ENCODE results near the gene BRS3.
"Not testable (repeated sequence)": the region's sequence is repeated elsewhere in the genome, so short reads cannot be mapped to it uniquely, and the experiment has no call there.

The BRS3 gene

DNA sequence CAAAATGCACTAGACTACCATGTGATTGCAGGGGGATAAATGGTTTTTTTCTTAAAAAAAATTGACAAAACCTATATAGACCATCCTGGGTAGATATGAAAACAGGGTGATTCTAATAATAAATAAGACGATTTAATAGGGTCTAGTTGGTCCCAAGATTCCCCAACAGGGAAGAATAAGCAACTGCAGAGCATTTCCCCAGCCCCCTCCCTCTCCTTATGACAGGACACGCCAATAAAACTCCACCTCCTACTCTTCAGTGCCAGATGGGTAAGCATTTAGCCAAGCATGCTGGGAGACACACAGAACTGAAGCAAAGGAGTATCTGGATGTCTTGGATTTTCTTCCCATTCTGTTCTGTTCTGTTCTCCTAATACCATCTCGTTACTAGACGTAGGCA, at the start of gene BRS3:
Gene BRS3, plus strand, starts transcription at position 301 of the 400 bp plus-strand sequence. CDS start 168 bp downstream, outside the sequence.
- Histone ChIP-seq H3K27me3 (ENCODE audit: control insufficient read depth, insufficient read depth, low read length) (no peaks in the 10 kb centered on the region), H3K4me1 (ENCODE audit: control insufficient read depth, low read depth, low read length) (no peaks in the 10 kb centered on the region), H3K9me3 (ENCODE audit: control insufficient read depth, low read depth, low read length) (peaks cover 6% of the 10 kb centered on the region), H3K27ac (ENCODE audit: low read length) (no peak within 1 kb of the TSS), H3K9ac (ENCODE audit: low read length) (no peak within 1 kb of the TSS), H3K36me3 (ENCODE audit: control insufficient read depth, low read depth, low read length) (no peaks in the 10 kb centered on the region), H3K4me3 (ENCODE audit: low read length) (no peak within 1 kb of the TSS)

DNA sequence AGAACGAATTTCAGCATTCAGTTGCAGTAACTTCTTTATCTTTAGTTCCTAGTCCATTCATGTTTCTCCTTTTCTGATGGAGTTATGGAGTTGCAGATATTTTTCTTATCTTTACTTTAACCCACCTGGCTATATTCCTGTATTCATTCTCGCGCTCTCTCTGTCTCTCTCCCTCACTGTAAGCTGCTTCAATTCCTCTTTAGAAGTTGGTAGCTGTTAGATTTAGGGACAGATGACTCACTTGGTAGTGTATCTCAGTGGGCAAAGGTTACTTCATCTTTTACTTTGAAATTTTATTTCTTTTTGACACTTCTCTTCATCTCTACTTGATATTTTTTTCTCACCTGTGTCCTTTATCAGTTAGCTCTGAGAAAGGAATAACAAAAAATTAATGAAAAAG, 49.6 kb upstream of the BRS3 start:
- peaks cover 17% of the 10 kb centered on the region for H3K9me3 ChIP-seq (ENCODE audit: control insufficient read depth, low read depth, low read length)
- no peak overlapping the region for H3K27ac ChIP-seq (ENCODE audit: low read length)
- no peaks in the 10 kb centered on the region for H3K4me1 ChIP-seq (ENCODE audit: control insufficient read depth, low read depth, low read length)
- H3K9ac ChIP-seq (ENCODE audit: low read length): no peak overlapping the region
- H3K36me3 ChIP-seq (ENCODE audit: control insufficient read depth, low read depth, low read length): no peaks in the 10 kb centered on the region
- no peaks in the 10 kb centered on the region for H3K27me3 ChIP-seq (ENCODE audit: control insufficient read depth, insufficient read depth, low read length)
- no peak overlapping the region for H3K4me3 ChIP-seq (ENCODE audit: low read length)

DNA sequence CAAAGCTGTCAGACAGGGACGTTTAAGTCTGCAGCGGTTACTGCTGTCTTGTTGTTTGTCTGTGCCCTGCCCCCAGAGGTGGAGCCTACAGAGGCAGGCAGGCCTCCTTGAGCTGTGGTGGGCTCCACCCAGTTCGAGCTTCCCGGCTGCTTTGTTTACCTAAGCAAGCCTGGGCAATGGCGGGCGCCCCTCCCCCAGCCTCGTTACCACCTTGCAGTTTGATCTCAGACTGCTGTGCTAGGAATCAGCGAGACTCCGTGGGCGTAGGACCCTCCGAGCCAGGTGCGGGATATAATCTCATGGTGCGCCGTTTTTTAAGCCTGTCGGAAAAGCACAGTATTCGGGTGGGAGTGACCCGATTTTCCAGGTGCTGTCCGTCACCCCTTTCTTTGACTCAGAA, 42.1 kb upstream of the BRS3 start:
- not testable (repeated sequence) for H3K27me3 ChIP-seq (ENCODE audit: control insufficient read depth, insufficient read depth, low read length); H3K27ac ChIP-seq (ENCODE audit: low read length); H3K4me1 ChIP-seq (ENCODE audit: control insufficient read depth, low read depth, low read length); H3K36me3 ChIP-seq (ENCODE audit: control insufficient read depth, low read depth, low read length); H3K4me3 ChIP-seq (ENCODE audit: low read length); H3K9ac ChIP-seq (ENCODE audit: low read length)
- peaks cover 15% of the 10 kb centered on the region for H3K9me3 ChIP-seq (ENCODE audit: control insufficient read depth, low read depth, low read length)

DNA sequence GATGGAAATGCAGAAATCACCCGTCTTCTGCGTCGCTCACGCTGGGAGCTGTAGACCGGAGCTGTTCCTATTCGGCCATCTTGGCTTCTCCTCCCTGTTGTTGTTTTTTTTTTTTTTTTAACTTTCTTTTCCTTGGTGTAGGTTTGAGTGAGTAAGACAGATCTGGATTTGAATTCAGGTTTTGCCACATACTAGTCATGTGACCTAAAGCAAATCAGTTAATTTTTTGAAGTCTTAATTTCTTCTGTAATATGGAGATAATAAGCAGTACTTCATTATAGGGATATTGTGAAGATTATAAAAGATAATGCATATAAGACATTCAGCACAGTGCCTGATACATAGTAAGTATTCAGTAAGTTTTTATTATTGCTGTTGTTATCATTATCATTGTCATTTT, 41.5 kb upstream of the BRS3 start:
- Histone ChIP-seq H3K9ac (ENCODE audit: low read length) (no peak overlapping the region), H3K9me3 (ENCODE audit: control insufficient read depth, low read depth, low read length) (peaks cover 15% of the 10 kb centered on the region), H3K36me3 (ENCODE audit: control insufficient read depth, low read depth, low read length) (no peaks in the 10 kb centered on the region), H3K27ac (ENCODE audit: low read length) (no peak overlapping the region), H3K4me3 (ENCODE audit: low read length) (no peak overlapping the region), H3K4me1 (ENCODE audit: control insufficient read depth, low read depth, low read length) (no peaks in the 10 kb centered on the region), H3K27me3 (ENCODE audit: control insufficient read depth, insufficient read depth, low read length) (no peaks in the 10 kb centered on the region)

DNA sequence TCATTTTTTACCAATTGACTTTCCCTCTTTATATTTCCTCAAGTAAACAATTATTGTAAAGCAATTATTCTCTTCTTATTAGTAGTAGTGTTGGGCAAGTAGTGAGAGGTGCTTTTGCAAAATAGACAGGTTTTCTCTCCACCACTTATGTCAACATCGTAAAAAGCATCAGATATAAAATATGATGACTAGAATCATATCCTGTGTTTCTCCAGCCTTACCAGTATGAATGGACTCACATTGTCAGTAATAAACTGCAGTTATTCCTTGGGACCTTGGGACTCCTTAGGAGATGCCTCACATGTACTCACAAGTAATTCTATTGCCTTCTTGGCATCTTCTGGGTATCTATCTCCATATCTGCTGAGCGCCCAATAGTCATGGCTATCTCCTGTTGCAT, 40.4 kb upstream of the BRS3 start:
- H3K27ac ChIP-seq (ENCODE audit: low read length): no peak overlapping the region
- no peaks in the 10 kb centered on the region for H3K27me3 ChIP-seq (ENCODE audit: control insufficient read depth, insufficient read depth, low read length)
- no peak overlapping the region for H3K9ac ChIP-seq (ENCODE audit: low read length)
- peaks cover 23% of the 10 kb centered on the region for H3K9me3 ChIP-seq (ENCODE audit: control insufficient read depth, low read depth, low read length)
- H3K4me1 ChIP-seq (ENCODE audit: control insufficient read depth, low read depth, low read length): no peaks in the 10 kb centered on the region
- no peaks in the 10 kb centered on the region for H3K36me3 ChIP-seq (ENCODE audit: control insufficient read depth, low read depth, low read length)
- H3K4me3 ChIP-seq (ENCODE audit: low read length): no peak overlapping the region

DNA sequence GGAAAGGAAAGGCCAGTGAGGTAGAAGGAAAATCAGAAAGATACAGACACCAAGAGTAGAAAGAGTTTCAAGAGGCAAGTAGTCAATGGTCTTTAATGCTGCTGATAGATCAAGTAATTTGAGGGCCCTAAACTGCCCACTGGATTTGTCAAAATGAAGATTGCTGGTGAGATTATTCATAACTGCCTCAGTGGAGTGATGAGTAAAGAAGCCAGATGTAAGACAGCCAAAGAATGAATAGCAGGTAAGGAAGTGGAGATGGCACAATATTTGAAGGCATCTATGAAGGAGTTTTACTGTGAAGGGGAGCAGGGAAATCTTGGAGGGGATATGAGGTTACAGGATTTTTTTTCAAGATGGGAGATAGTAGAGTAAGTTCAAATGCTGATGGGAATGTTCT, 39.8 kb upstream of the BRS3 start:
- no peaks in the 10 kb centered on the region for H3K36me3 ChIP-seq (ENCODE audit: control insufficient read depth, low read depth, low read length)
- H3K27ac ChIP-seq (ENCODE audit: low read length): no peak overlapping the region
- H3K9me3 ChIP-seq (ENCODE audit: control insufficient read depth, low read depth, low read length): peaks cover 27% of the 10 kb centered on the region
- H3K27me3 ChIP-seq (ENCODE audit: control insufficient read depth, insufficient read depth, low read length): no peaks in the 10 kb centered on the region
- H3K4me3 ChIP-seq (ENCODE audit: low read length): no peak overlapping the region
- no peaks in the 10 kb centered on the region for H3K4me1 ChIP-seq (ENCODE audit: control insufficient read depth, low read depth, low read length)
- H3K9ac ChIP-seq (ENCODE audit: low read length): no peak overlapping the region

DNA sequence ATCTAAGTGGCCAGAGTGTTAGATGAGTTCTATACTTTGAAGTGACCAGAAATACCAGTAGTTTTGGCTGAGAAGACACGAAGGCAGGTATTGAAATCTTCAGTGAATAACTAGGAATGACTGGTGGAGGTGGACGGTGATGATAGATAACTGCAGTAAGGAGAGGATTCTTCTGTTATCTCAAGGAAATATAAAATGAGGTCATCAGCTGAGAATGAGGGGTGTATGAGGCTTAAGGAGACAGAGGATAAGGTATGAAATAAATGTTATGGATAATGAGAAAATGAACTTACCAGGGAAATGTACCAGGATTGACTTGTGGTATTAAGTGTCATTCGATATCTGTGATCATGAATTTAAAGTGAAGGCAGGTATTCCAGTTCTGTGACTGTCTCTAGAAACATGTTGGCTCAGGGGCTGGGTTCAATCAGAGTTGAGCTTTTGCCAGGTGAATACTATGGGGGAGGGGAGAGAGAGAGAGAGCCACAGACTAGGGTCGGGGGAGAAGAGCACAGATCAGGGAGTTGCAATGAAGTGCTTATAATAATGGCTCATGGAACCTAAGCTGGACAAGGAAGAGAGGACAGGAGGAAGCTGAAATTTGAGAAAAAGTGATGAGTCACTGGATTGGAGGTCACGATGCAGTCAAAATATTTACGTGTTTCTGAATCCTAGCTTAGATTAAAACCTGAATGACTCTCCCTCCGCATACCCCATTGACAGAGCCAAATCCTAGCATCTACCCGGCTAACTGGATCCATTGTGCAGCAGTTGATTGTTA, 37.5 kb upstream of the BRS3 start:
- no peaks in the 10 kb centered on the region for H3K27me3 ChIP-seq (ENCODE audit: control insufficient read depth, insufficient read depth, low read length)
- H3K9me3 ChIP-seq (ENCODE audit: control insufficient read depth, low read depth, low read length): peaks cover 28% of the 10 kb centered on the region
- no peak overlapping the region for H3K27ac ChIP-seq (ENCODE audit: low read length)
- no peaks in the 10 kb centered on the region for H3K4me1 ChIP-seq (ENCODE audit: control insufficient read depth, low read depth, low read length)
- H3K9ac ChIP-seq (ENCODE audit: low read length): no peak overlapping the region
- no peak overlapping the region for H3K4me3 ChIP-seq (ENCODE audit: low read length)
- no peaks in the 10 kb centered on the region for H3K36me3 ChIP-seq (ENCODE audit: control insufficient read depth, low read depth, low read length)

DNA sequence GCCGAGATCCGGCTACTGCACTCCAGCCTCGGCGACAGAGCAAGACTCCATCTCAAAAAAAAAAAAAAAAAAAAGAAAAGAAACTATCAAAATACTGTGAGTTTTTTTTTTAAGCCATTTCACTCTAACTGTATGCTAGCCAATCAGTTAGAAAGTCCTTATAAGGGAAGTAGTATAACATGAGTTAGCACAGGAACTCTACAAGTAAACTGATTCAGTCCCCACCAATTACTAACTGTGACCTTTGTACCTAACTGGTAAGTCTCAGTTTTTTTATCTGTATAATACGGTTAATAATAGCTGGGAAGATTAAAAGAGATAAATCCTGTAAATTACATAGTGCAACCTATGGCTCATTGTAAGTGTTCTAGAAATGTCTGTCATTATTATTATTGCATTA, 35.1 kb upstream of the BRS3 start:
- Histone ChIP-seq H3K4me1 (ENCODE audit: control insufficient read depth, low read depth, low read length) (no peaks in the 10 kb centered on the region), H3K9me3 (ENCODE audit: control insufficient read depth, low read depth, low read length) (peaks cover 23% of the 10 kb centered on the region)

DNA sequence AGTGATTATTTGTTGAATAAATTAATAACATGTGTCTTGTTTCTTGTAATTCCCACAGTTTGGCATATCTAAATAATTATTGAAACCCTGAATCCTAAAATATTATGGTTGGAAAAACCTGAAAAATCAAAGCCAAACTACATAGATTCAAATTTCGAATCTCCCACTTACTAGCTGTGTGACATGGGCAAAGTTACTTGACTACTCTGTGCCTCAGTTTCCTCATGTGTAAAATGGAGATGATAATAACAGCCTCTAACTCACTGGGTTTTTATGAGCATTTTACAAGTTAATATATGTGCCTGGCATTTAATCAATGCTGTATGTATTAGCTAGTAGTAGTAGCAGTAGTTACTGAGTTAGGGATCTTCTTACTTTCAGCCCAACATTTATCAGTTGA, 34.6 kb upstream of the BRS3 start:
- peaks cover 23% of the 10 kb centered on the region for H3K9me3 ChIP-seq (ENCODE audit: control insufficient read depth, low read depth, low read length)
- H3K36me3 ChIP-seq (ENCODE audit: control insufficient read depth, low read depth, low read length): no peaks in the 10 kb centered on the region
- H3K4me1 ChIP-seq (ENCODE audit: control insufficient read depth, low read depth, low read length): no peaks in the 10 kb centered on the region
- no peak overlapping the region for H3K27ac ChIP-seq (ENCODE audit: low read length)
- no peaks in the 10 kb centered on the region for H3K27me3 ChIP-seq (ENCODE audit: control insufficient read depth, insufficient read depth, low read length)
- H3K9ac ChIP-seq (ENCODE audit: low read length): no peak overlapping the region
- no peak overlapping the region for H3K4me3 ChIP-seq (ENCODE audit: low read length)

More for the DNA sequence above, 35.1 kb upstream of the BRS3 start:
- H3K27me3 ChIP-seq (ENCODE audit: control insufficient read depth, insufficient read depth, low read length): no peaks in the 10 kb centered on the region
- H3K36me3 ChIP-seq (ENCODE audit: control insufficient read depth, low read depth, low read length): no peaks in the 10 kb centered on the region
- H3K4me3 ChIP-seq (ENCODE audit: low read length): no peak overlapping the region
- no peak overlapping the region for H3K27ac ChIP-seq (ENCODE audit: low read length)
- no peak overlapping the region for H3K9ac ChIP-seq (ENCODE audit: low read length)

DNA sequence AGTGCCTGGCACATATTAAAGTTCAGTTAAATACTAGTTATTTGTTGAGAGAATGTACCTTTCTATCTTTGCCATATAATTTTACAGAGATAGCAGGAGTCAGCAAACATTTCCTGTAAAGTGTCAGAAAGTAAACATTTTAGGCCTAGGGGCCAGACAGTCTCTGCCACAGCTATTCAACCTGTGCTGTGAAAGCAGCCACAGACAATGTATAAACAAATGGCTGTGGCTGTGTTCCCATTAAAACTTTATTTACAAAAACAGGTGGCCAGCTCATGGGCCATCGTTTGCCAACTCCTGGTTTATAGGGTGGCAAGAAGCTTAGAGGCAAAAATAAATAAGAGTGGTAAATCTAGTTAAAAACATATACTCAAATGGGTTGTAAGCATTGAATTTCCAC, 34.0 kb upstream of the BRS3 start:
- Histone ChIP-seq H3K27ac (ENCODE audit: low read length) (no peak overlapping the region), H3K9me3 (ENCODE audit: control insufficient read depth, low read depth, low read length) (peaks cover 22% of the 10 kb centered on the region), H3K4me1 (ENCODE audit: control insufficient read depth, low read depth, low read length) (no peaks in the 10 kb centered on the region), H3K9ac (ENCODE audit: low read length) (no peak overlapping the region), H3K36me3 (ENCODE audit: control insufficient read depth, low read depth, low read length) (no peaks in the 10 kb centered on the region), H3K4me3 (ENCODE audit: low read length) (no peak overlapping the region), H3K27me3 (ENCODE audit: control insufficient read depth, insufficient read depth, low read length) (no peaks in the 10 kb centered on the region)

DNA sequence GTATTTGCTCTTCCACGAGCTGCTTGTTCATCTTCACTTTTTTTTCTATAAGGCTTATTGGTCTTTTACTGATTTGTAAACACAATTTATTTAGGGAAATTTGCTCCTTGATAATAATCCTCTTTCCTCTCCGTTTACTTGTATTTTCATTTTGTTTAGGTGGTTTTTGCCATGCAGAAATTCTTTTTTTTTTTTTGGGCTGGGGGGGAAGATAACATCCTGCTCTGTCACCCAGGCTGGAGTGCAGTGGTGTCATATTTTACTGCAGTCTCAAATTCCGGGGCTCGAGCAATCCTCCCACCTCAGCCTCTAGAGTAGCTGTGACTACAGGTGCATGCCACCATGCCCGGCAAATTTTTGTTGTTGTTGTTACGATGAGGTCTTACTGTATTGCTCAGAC, 31.6 kb upstream of the BRS3 start:
- H3K36me3 ChIP-seq (ENCODE audit: control insufficient read depth, low read depth, low read length): no peaks in the 10 kb centered on the region
- H3K9me3 ChIP-seq (ENCODE audit: control insufficient read depth, low read depth, low read length): peaks cover 17% of the 10 kb centered on the region
- no peak overlapping the region for H3K4me3 ChIP-seq (ENCODE audit: low read length)
- no peak overlapping the region for H3K27ac ChIP-seq (ENCODE audit: low read length)
- H3K9ac ChIP-seq (ENCODE audit: low read length): no peak overlapping the region
- no peaks in the 10 kb centered on the region for H3K27me3 ChIP-seq (ENCODE audit: control insufficient read depth, insufficient read depth, low read length)
- H3K4me1 ChIP-seq (ENCODE audit: control insufficient read depth, low read depth, low read length): no peaks in the 10 kb centered on the region

DNA sequence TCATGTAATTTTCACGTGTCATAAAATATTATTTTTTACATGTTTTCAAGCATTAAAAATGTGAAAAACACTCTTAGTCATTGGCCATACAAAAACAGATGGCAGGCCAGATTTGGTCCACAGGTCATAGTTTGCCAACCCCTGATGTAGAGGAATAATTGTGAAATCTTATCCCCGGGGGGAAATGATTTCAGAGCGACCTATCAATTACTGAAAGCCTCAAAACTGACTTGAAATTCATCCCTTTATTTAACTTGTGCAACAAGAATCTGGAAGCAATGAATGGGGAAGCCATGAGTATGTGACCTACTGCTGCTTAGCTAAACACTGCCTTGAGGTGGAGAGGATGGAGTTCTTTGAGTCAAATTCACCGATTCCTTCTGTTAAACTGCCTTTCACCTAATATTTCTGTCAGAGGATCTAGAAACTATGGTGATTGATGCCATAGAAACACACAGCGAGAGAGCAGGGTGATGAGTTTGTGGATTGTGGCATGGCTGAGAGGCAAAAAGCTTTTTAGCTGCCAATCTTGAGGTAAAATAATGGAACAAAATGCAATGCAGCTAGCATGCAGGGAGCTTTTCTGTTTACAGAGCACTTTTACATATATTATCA, 30.3 kb upstream of the BRS3 start:
- Histone ChIP-seq H3K27me3 (ENCODE audit: control insufficient read depth, insufficient read depth, low read length) (no peaks in the 10 kb centered on the region), H3K4me3 (ENCODE audit: low read length) (no peak overlapping the region)

More for the DNA sequence above, 30.3 kb upstream of the BRS3 start:
- Histone ChIP-seq H3K9ac (ENCODE audit: low read length) (no peak overlapping the region), H3K36me3 (ENCODE audit: control insufficient read depth, low read depth, low read length) (no peaks in the 10 kb centered on the region), H3K9me3 (ENCODE audit: control insufficient read depth, low read depth, low read length) (peaks cover 9% of the 10 kb centered on the region), H3K4me1 (ENCODE audit: control insufficient read depth, low read depth, low read length) (no peaks in the 10 kb centered on the region), H3K27ac (ENCODE audit: low read length) (no peak overlapping the region)
